RWPE2 (cell line): ENCODE data around the gene ADRM1.

Experiments used
- ATAC-seq: fragments of 200-7000 bp; cut with Tn5 transposase; 3 replicates; pipeline ENCODE4 v1.9.1; 2021; ENCODE audit warnings: low read depth
- DNase-seq: peaks from one replicate; pipeline ENCODE4 v3.0.0-alpha.2; 2020; ENCODE audit warnings: low spot score
- H3K27ac ChIP-seq: fragments of 450-650 bp; 2 replicates; pipeline ENCODE4 v1.5.1; 2017; ENCODE audit warnings: mild to moderate bottlenecking; ENCODE audit not compliant: poor library complexity, severe bottlenecking
- H3K27me3 ChIP-seq: fragments of 250-450 bp; sonication (Bioruptor Pico); 2 replicates; pipeline ENCODE4 v1.5.1; 2021; ENCODE audit warnings: mild to moderate bottlenecking, moderate library complexity; ENCODE audit not compliant: insufficient read depth, poor library complexity, severe bottlenecking
- H3K36me3 ChIP-seq: fragments of 250-450 bp; sonication (Bioruptor Pico); 2 replicates; pipeline ENCODE4 v1.5.1; 2020; ENCODE audit warnings: low read depth, mild to moderate bottlenecking, moderate library complexity
- H3K4me1 ChIP-seq: fragments of 250-450 bp; sonication (Bioruptor Pico); 2 replicates; pipeline ENCODE4 v1.5.1; 2021; ENCODE audit warnings: mild to moderate bottlenecking, moderate library complexity; ENCODE audit not compliant: insufficient read depth, poor library complexity, severe bottlenecking
- H3K4me3 ChIP-seq: fragments of 250-450 bp; sonication (Bioruptor Pico); 2 replicates; pipeline ENCODE4 v1.5.1; 2021; ENCODE audit warnings: mild to moderate bottlenecking, moderate library complexity; ENCODE audit not compliant: severe bottlenecking
- H3K9me3 ChIP-seq: fragments of 250-450 bp; sonication (Bioruptor Pico); 2 replicates; pipeline ENCODE4 v1.5.1; 2021; ENCODE audit warnings: mild to moderate bottlenecking, moderate library complexity; ENCODE audit not compliant: severe bottlenecking
- TF ChIP-seq, protein P1 (sequence below): fragments of 450-650 bp; IDR thresholded peaks from one replicate; pipeline ENCODE4 v1.5.1; 2017; ENCODE audit warnings: mild to moderate bottlenecking, moderate library complexity; ENCODE audit not compliant: poor library complexity, severe bottlenecking

Gene ADRM1

DNA sequence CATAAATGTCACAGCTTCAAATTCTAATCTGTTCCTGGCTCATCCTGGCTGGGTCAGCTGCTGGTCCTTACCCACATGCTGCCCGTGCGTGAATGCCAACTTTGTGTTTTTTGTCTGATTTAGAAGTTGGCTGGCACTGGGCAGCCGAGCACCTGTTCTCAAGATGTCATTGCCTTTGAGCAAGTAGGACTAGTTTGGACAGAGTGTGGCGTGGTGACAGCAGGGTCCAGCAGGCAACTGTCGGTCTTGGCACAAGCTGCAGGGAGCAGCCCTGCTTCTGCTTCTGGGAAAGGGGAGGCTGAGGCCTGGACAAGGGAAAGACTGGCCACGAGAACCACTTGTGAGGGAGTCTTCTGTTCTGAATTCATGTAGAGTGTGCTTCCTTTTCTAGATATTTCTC is 26.4 kb upstream of the ADRM1 start:
- no peaks in the 10 kb centered on the region for H3K27me3 ChIP-seq
- DNase-seq (no peak), ATAC-seq (no peak)
- no peaks in the 10 kb centered on the region for H3K9me3 ChIP-seq
- peaks cover 80% of the 10 kb centered on the region for H3K36me3 ChIP-seq
- H3K27ac ChIP-seq, result no peak overlapping the region
- TF ChIP-seq, protein P1, sequence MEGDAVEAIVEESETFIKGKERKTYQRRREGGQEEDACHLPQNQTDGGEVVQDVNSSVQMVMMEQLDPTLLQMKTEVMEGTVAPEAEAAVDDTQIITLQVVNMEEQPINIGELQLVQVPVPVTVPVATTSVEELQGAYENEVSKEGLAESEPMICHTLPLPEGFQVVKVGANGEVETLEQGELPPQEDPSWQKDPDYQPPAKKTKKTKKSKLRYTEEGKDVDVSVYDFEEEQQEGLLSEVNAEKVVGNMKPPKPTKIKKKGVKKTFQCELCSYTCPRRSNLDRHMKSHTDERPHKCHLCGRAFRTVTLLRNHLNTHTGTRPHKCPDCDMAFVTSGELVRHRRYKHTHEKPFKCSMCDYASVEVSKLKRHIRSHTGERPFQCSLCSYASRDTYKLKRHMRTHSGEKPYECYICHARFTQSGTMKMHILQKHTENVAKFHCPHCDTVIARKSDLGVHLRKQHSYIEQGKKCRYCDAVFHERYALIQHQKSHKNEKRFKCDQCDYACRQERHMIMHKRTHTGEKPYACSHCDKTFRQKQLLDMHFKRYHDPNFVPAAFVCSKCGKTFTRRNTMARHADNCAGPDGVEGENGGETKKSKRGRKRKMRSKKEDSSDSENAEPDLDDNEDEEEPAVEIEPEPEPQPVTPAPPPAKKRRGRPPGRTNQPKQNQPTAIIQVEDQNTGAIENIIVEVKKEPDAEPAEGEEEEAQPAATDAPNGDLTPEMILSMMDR, result no peak
- H3K4me1 ChIP-seq, result no peaks in the 10 kb centered on the region
- no peak overlapping the region for H3K4me3 ChIP-seq

DNA sequence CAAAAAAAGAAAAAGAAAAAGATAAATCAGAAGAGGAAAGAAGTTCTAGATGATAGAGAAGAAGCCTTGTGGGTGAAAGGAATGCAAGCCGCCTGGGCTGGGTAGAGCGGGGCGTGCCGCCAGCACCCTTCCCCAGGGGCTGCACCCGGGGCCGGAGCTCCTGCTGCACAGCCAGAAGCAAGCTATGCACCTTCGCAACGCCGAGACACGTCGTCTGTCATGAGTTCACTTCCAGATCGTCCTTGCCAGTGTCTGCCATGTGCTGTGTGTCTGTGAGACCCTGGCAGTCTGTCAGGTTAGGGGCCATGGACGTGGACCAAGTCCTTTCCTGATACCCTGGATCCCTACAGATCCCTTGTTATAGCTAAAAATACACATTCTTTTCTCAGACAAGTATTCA is 25.5 kb upstream of the ADRM1 start:
- DNase-seq (no peak), ATAC-seq (no peak)
- Histone ChIP-seq H3K4me3 (no peak overlapping the region), H3K9me3 (no peaks in the 10 kb centered on the region), H3K27me3 (no peaks in the 10 kb centered on the region), H3K27ac (no peak overlapping the region), H3K4me1 (no peaks in the 10 kb centered on the region), H3K36me3 (peaks cover 80% of the 10 kb centered on the region)
- TF ChIP-seq, protein P1, result no peak

DNA sequence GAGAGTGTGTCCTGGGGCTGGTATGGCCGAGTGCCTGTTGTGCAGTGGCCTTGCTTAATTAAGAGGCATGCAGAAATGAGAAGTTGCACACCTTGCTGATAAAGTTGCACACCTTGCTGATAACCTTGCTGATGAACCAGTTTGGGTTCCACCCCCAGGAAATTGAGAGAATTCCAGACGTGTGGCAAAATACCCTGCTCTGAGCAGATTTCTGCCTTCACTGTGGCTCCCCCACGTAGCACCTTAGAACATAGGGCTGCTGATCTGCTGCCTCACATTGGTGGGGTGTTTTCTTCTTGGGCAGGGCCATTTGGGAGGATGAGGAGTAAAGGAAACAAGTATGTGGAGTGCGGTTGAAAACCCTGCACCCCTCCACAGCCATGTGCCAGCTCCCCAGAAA is 22.5 kb upstream of the ADRM1 start:
- Histone ChIP-seq H3K4me1 (no peaks in the 10 kb centered on the region), H3K27ac (no peak overlapping the region), H3K36me3 (peaks cover 82% of the 10 kb centered on the region), H3K9me3 (no peaks in the 10 kb centered on the region), H3K27me3 (no peaks in the 10 kb centered on the region), H3K4me3 (no peak overlapping the region)
- TF ChIP-seq, protein P1, result no peak
- DNase-seq (no peak), ATAC-seq (no peak)

DNA sequence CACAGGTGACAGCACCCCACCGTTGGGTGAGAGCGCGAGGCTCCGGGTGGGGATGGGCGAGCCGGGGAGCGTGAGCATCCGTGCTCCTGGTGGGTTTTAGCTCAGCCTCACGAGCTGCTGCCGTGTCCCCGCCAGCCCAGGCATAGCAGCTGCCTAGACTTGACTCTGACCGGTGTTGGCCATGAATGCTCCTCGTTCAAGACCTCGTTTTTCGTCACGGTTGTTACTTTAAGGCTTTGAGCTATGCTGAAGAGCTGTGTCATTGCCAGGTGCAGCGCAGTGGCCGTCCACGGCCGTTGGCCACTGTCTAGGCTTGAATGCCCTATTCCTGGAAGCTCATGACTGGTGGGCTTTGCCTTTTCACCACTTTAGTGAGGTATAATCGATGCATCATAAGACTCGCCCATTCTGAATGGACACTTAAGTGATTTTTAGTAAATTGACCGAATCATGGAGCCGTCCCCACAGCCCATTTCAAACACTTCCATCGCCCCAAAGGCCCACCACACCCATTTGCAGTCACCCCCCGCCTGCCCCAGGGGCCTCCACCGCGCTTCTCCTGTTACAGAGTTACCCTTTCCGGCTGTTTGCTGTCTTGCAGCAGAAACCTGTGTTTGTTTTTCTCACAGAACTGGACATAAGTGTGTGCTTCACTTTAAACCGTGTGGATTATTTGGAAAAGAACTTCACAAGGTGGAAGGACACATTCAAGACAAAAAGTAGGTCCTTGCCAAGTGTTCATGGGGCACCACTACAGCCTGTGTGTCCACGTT is 21.4 kb upstream of the ADRM1 start:
- H3K27ac ChIP-seq, result no peak overlapping the region
- H3K36me3 ChIP-seq, result peaks cover 82% of the 10 kb centered on the region
- ATAC-seq, result no peak
- no peak for DNase-seq
- H3K9me3 ChIP-seq, result no peaks in the 10 kb centered on the region
- no peak overlapping the region for H3K4me3 ChIP-seq
- TF ChIP-seq, protein P1, result no peak
- no peaks in the 10 kb centered on the region for H3K27me3 ChIP-seq
- no peaks in the 10 kb centered on the region for H3K4me1 ChIP-seq

DNA sequence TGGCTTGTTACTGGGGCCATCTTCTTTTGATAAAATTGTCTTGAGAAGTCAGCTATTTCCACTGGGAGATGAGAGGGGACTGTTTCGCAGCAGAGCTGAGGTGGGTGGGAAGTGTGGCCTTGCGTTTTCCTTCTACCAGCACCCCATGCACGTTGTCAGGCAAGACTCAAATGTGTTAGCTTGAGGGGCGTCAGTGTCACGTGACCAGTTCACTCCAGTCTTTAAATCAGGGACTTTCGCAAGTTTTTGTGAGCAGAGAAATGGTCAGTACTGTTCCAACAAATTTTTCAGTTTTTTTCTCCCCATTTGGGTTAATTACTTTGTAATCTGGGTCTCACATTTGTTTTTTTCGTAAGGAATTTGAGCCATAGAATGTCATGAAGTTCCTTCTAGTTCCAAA is 20.7 kb upstream of the ADRM1 start:
- no peaks in the 10 kb centered on the region for H3K27me3 ChIP-seq
- no peak overlapping the region for H3K4me3 ChIP-seq
- DNase-seq (no peak), ATAC-seq (no peak)
- H3K27ac ChIP-seq, result no peak overlapping the region
- TF ChIP-seq, protein P1, result no peak
- H3K4me1 ChIP-seq, result no peaks in the 10 kb centered on the region
- H3K9me3 ChIP-seq, result no peaks in the 10 kb centered on the region
- peaks cover 84% of the 10 kb centered on the region for H3K36me3 ChIP-seq
